Kidney (tissue), 14 donors: ENCODE data around the gene AP1S1. TPM values are rescaled to one million over a fixed set of nuclear protein-coding genes. Genes with fewer than 3 reads are reported as not detected.

ENCODE experiments used
- DNase-seq, 5 donors: peaks; one replicate each; pipeline ENCODE4 v3.0.0-alpha.2; 2013 to 2020
- FAIRE-seq: peaks from 2 replicates; lab custom pipeline; 2012; peaks lifted over from hg19 to GRCh38; lab: Jason Lieb, UNC
- H3K27ac ChIP-seq, 2 donors: one replicate each; pipeline ENCODE4 v1.7.0; 2013; ENCODE audit warnings: low read depth in 2 of 2, low read length in 2 of 2, inconsistent platforms in 1 of 2
- H3K27me3 ChIP-seq: one replicate; pipeline ENCODE4 v1.7.1; 2013; ENCODE audit warnings: low read length, inconsistent platforms; ENCODE audit not compliant: control insufficient read depth, insufficient read depth
- H3K36me3 ChIP-seq, 3 donors: one replicate each; pipeline versions ENCODE4 v1.7.0 to v1.7.1; 2013; ENCODE audit warnings: low read length in 3 of 3, control low read depth in 1 of 3, inconsistent platforms in 1 of 3; ENCODE audit not compliant: insufficient read depth in 3 of 3, control insufficient read depth in 2 of 3
- H3K4me1 ChIP-seq, 3 donors: one replicate each; pipeline versions ENCODE4 v1.7.0 to v1.7.1; 2013; ENCODE audit warnings: low read length in 3 of 3, inconsistent platforms in 1 of 3, low read depth in 1 of 3; ENCODE audit not compliant: control insufficient read depth in 2 of 3, insufficient read depth in 2 of 3
- H3K4me3 ChIP-seq, 3 donors: one replicate each; pipeline versions ENCODE4 v1.7.0 to v1.8.1; 2013; ENCODE audit warnings: low read length in 3 of 3, control low read depth in 1 of 3, inconsistent platforms in 1 of 3
- H3K9ac ChIP-seq, 3 donors: one replicate each; pipeline versions ENCODE4 v1.7.0 to v1.7.1; 2013; ENCODE audit warnings: low read length in 3 of 3, control low read depth in 1 of 3, inconsistent platforms in 1 of 3
- H3K9me3 ChIP-seq, 3 donors: one replicate each; pipeline versions ENCODE4 v1.7.0 to v1.7.1; 2013; ENCODE audit warnings: low read length in 3 of 3, control low read depth in 1 of 3, inconsistent platforms in 1 of 3; ENCODE audit not compliant: control insufficient read depth in 2 of 3, insufficient read depth in 1 of 3
- CTCF ChIP-seq: IDR thresholded peaks from 3 replicates; pipeline ENCODE4 v1.5.1; 2012; ENCODE audit warnings: mild to moderate bottlenecking, moderate library complexity, borderline replicate concordance; ENCODE audit not compliant: insufficient read depth; ENCODE audit errors: extremely low read depth
- intact Hi-C: fragments of 100-400 bp; cut with DNase I; formaldehyde crosslinking; loops from one replicate; pipeline ENCODE4 v1.11.1; 2022
- polyA plus RNA-seq: library from polyadenylated mRNA; stranded (reverse); fragments of 350-450 nt; fragmentation: Illumina TruSeq; extraction: RNeasy Lipid Tissue Mini Kit (QIAGEN cat#74804); gene quantifications from one replicate; pipeline ENCODE4 v1.2.3, GENCODE V29; 2014; ENCODE audit warnings: low read depth, low replicate concordance; ENCODE audit not compliant: insufficient read depth
- total RNA-seq: library from RNA; stranded (reverse); fragmentation: NEBNext Ultra II Directional; extraction: Animal tissue kit (Norgen Biotek cat#: 25700); gene quantifications from one replicate; pipeline ENCODE4 v1.2.1, GENCODE V29; 2021
- donor health status: control.
- donor health status: control.
- donor health status: control.
- donor health status: control.
- donor health status: control.
- donor health status: DM: yes; HTN: yes; CAD: no.
- donor health status: Normal renal cell carcinoma (clear cell type).

Gene AP1S1
- total and polyA plus RNA-seq, 2 donors from 2014 or later = 50.4 to 133 TPM

DNA sequence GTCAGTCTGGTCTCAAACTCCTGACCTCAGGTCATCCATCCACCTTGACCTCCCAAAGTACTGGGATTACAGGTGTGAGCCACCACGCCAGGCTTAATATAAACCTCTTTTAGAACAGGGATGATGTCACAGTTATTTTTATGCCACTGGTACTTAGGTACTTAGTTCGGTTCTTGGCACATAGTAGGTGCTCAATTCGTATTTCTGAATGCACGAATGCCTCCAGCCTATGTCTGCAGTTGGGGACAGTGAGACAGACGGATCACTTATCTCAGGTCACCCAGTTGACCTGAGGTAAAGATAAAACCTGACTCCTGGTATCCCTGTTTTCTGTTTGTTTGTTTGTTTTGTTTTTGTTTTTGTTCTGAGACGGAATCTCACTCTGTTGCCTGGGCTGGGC lies 31.9 kb downstream of the AP1S1 start:
- Histone ChIP-seq H3K4me1 (no peaks in the 10 kb centered on the region), H3K27ac (no peak overlapping the region), H3K4me3 (no peak overlapping the region), H3K9me3 (no peaks in the 10 kb centered on the region), H3K9ac (no peak overlapping the region), H3K36me3 (no peaks in the 10 kb centered on the region), H3K27me3 (no peaks in the 10 kb centered on the region)
- DNase-seq = no peak
- no peak for TF ChIP-seq CTCF
- intact Hi-C loops = no loop called here
- FAIRE-seq = no peak

DNA sequence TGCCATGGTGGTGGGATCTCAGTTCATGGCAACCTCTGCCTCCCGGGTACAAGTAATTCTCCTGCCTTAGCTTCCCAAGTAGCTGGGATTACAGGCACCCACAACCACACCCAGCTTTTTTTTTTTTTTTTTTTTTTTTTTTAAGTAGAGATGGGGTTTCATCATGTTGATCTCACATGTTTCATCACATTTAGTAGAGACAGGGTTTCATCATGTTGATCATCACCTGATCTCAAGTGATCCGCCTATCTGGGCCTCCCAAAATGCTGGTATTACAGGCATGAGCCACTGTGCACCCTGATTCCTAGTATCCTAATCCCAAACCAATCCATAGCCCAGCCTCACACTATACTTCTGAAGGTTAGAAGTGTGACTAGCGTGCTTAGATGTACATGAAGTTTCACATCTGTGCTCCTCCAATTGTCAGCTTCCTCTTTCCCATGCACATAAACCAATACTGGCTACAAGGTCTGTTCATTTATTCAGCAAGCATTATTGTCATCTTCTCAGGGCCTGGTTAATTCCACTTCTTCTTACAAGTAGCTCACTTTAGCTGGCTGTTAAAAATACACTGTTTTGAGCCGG lies 32.7 kb downstream of the AP1S1 start:
- no peak overlapping the region for H3K4me3 ChIP-seq
- no peaks in the 10 kb centered on the region for H3K27me3 ChIP-seq
- FAIRE-seq (no peak), DNase-seq (no peak)
- no peaks in the 10 kb centered on the region for H3K4me1 ChIP-seq
- TF ChIP-seq CTCF = no peak
- no peaks in the 10 kb centered on the region for H3K36me3 ChIP-seq
- intact Hi-C loops = no loop called here
- H3K9me3 ChIP-seq = no peaks in the 10 kb centered on the region
- H3K27ac ChIP-seq = no peak overlapping the region
- no peak overlapping the region for H3K9ac ChIP-seq

- no peak overlapping the region for H3K27ac ChIP-seq
- H3K4me1 ChIP-seq = no peaks in the 10 kb centered on the region
- FAIRE-seq (no peak), DNase-seq (no peak)
- intact Hi-C loops = no loop called here
- H3K9me3 ChIP-seq = no peaks in the 10 kb centered on the region
- no peaks in the 10 kb centered on the region for H3K36me3 ChIP-seq
- no peak for TF ChIP-seq CTCF
- H3K4me3 ChIP-seq = no peak overlapping the region
- no peak overlapping the region for H3K9ac ChIP-seq
- no peaks in the 10 kb centered on the region for H3K27me3 ChIP-seq
Observed at GRCh38 chr7:101189109-101189508, 34.8 kb downstream of the AP1S1 start.

DNA sequence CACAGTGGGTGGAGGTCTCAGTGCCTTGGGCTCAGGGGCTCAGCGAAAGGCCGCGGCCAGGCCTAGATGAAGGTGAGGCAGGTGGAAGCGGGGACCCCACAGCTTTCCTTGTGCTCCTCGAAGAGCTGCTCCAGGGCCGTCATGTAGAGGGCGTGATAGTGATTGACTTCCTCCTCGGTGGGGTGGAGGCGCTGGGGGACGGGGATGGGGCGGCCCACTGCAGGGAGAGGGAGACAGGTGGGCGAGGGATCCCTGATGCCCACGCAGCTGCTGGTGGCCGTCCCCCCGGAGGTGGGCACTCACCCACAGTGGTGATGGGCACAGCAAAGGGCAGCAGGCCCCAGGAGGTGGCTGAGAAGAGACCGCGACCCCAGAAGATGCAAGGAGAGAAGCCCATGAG lies 41.6 kb downstream of the AP1S1 start:
- no peaks in the 10 kb centered on the region for H3K4me1 ChIP-seq
- no peak for FAIRE-seq
- no peak overlapping the region for H3K4me3 ChIP-seq
- no peak overlapping the region for H3K27ac ChIP-seq
- DNase-seq = no peak
- TF ChIP-seq CTCF = no peak
- no peaks in the 10 kb centered on the region for H3K27me3 ChIP-seq
- no peaks in the 10 kb centered on the region for H3K9me3 ChIP-seq
- no peaks in the 10 kb centered on the region for H3K36me3 ChIP-seq
- H3K9ac ChIP-seq = no peak overlapping the region
- intact Hi-C loops = no loop called here
